Vagina (tissue), 2 donors: Measurements from ENCODE around the gene BICC1. TPM values are rescaled to one million over a fixed set of nuclear protein-coding genes. Genes with fewer than 3 reads are reported as not detected.

Experiments
- DNase-seq, 2 donors: peaks; one replicate each; pipeline ENCODE4 v3.0.0-alpha.2; 2017; ENCODE audit errors: extremely low spot score in 2 of 2
- H3K27ac ChIP-seq: fragments of 200-600 bp; sonication (generic); one replicate; pipeline ENCODE4 v1.5.1; 2019
- H3K27me3 ChIP-seq: fragments of 200-600 bp; sonication (generic); one replicate; pipeline ENCODE4 v1.5.1; 2019
- H3K36me3 ChIP-seq, 2 donors: fragments of 200-600 bp; sonication (generic); one replicate each; pipeline ENCODE4 v1.5.1; 2017 to 2019
- H3K4me1 ChIP-seq: fragments of 200-600 bp; sonication (generic); one replicate; pipeline ENCODE4 v1.5.1; 2019
- H3K4me3 ChIP-seq, 2 donors: fragments of 200-600 bp; sonication (generic); 1 replicate in 1 of 2; 2 replicates in 1 of 2; pipeline ENCODE4 v1.5.1; 2016 to 2019
- H3K9me3 ChIP-seq: fragments of 200-600 bp; sonication (generic); one replicate; pipeline ENCODE4 v1.5.1; 2019
- POLR2A ChIP-seq, 2 donors: fragments of 450-650 bp; IDR thresholded peaks; one replicate each; pipeline ENCODE4 v1.6.1; 2017; ENCODE audit warnings: antibody characterized with exemption in 2 of 2, mild to moderate bottlenecking in 2 of 2, moderate library complexity in 2 of 2
- POLR2AphosphoS5 ChIP-seq, 2 donors: sonication (generic); formaldehyde crosslinking; IDR thresholded peaks; one replicate each; pipeline ENCODE4 v1.9.0; 2017; ENCODE audit warnings: antibody characterized with exemption in 2 of 2, mild to moderate bottlenecking in 2 of 2, low read depth in 1 of 2; ENCODE audit not compliant: insufficient read depth in 1 of 2
- intact Hi-C: fragments of 100-400 bp; cut with DNase I; formaldehyde crosslinking; loops from one replicate; pipeline ENCODE4 v1.15.1; 2023
- total RNA-seq: library from RNA; depleted of rRNA; stranded (reverse); fragments of >200 nt; gene quantifications from one replicate; pipeline ENCODE4 v1.2.3, GENCODE V29; 2016
- TF ChIP-seq, protein P1 (sequence below), 3 experiments: fragments of 450-650 bp in 2 of 3; fragments of 200-600 bp in 1 of 3; sonication (generic) in 1 of 3; IDR thresholded peaks; one replicate each; pipeline ENCODE4 v1.5.1; 2017 to 2019; ENCODE audit warnings: antibody characterized with exemption in 3 of 3, mild to moderate bottlenecking in 2 of 3, moderate library complexity in 2 of 3

BICC1 gene
- total RNA-seq, 1 donor from 2014 or later = 15.2 TPM

DNA sequence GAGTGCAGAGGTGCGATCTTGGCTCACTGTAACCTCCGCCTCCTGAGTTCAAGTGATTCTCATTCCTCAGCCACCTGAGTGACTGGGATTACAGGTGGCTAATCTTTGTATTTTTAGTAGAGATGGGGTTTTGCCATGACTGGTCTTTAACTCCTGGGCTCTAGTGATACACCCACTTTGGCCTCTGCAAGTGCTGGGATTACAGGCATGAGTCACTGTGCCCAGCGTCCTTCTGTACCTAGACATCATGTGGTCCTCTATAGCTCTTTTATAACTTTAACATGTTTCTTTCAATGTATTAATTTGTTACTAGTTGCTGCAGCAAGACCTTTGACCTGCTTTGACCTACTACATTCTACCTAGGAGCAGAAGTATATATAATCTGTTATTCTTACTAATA is 38.7 kb upstream of the BICC1 start:
- TF ChIP-seq POLR2AphosphoS5 (IDR thresholded peaks at IDR 0.05; ENCODE audit: insufficient read depth in 1 of 2, low read depth in 1 of 2) = no peak
- TF ChIP-seq, protein P1, sequence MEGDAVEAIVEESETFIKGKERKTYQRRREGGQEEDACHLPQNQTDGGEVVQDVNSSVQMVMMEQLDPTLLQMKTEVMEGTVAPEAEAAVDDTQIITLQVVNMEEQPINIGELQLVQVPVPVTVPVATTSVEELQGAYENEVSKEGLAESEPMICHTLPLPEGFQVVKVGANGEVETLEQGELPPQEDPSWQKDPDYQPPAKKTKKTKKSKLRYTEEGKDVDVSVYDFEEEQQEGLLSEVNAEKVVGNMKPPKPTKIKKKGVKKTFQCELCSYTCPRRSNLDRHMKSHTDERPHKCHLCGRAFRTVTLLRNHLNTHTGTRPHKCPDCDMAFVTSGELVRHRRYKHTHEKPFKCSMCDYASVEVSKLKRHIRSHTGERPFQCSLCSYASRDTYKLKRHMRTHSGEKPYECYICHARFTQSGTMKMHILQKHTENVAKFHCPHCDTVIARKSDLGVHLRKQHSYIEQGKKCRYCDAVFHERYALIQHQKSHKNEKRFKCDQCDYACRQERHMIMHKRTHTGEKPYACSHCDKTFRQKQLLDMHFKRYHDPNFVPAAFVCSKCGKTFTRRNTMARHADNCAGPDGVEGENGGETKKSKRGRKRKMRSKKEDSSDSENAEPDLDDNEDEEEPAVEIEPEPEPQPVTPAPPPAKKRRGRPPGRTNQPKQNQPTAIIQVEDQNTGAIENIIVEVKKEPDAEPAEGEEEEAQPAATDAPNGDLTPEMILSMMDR (IDR thresholded peaks at IDR 0.05) = no peak
- TF ChIP-seq POLR2A (IDR thresholded peaks at IDR 0.05) = no peak
- intact Hi-C loops = no loop called here
- DNase-seq = no peak
- H3K27ac ChIP-seq = no peak overlapping the region
- no peak overlapping the region for H3K4me3 ChIP-seq
- H3K4me1 ChIP-seq = no peaks in the 10 kb centered on the region
- no peaks in the 10 kb centered on the region for H3K27me3 ChIP-seq
- H3K36me3 ChIP-seq = no peaks in the 10 kb centered on the region
- H3K9me3 ChIP-seq = no peaks in the 10 kb centered on the region

GRCh38 chr10:58475322-58476277 is 37.1 kb upstream of the BICC1 start:
- intact Hi-C loops = no loop called here
- Histone ChIP-seq H3K27ac (no peak overlapping the region), H3K27me3 (no peaks in the 10 kb centered on the region), H3K9me3 (no peaks in the 10 kb centered on the region), H3K4me3 (no peak overlapping the region), H3K36me3 (no peaks in the 10 kb centered on the region), H3K4me1 (no peaks in the 10 kb centered on the region)
- TF ChIP-seq POLR2AphosphoS5 (IDR thresholded peaks at IDR 0.05; ENCODE audit: insufficient read depth in 1 of 2, low read depth in 1 of 2) (no peak), POLR2A (IDR thresholded peaks at IDR 0.05) (no peak)
- TF ChIP-seq, protein P1 (IDR thresholded peaks at IDR 0.05) = no peak
- DNase-seq = no peak

GRCh38 chr10:58477122-58477521 is 35.5 kb upstream of the BICC1 start:
- DNase-seq = no peak
- Histone ChIP-seq H3K4me3 (no peak overlapping the region), H3K27ac (no peak overlapping the region), H3K9me3 (no peaks in the 10 kb centered on the region), H3K36me3 (no peaks in the 10 kb centered on the region), H3K27me3 (no peaks in the 10 kb centered on the region), H3K4me1 (no peaks in the 10 kb centered on the region)
- TF ChIP-seq, protein P1 (IDR thresholded peaks at IDR 0.05) = no peak
- TF ChIP-seq POLR2AphosphoS5 (IDR thresholded peaks at IDR 0.05; ENCODE audit: insufficient read depth in 1 of 2, low read depth in 1 of 2) (no peak), POLR2A (IDR thresholded peaks at IDR 0.05) (no peak)
- intact Hi-C loops = no loop called here

- no peak overlapping the region for H3K4me3 ChIP-seq
- TF ChIP-seq, protein P1 (IDR thresholded peaks at IDR 0.05) = no peak
- TF ChIP-seq POLR2A (IDR thresholded peaks at IDR 0.05) = no peak
- TF ChIP-seq POLR2AphosphoS5 (IDR thresholded peaks at IDR 0.05; ENCODE audit: insufficient read depth in 1 of 2, low read depth in 1 of 2) = no peak
- H3K36me3 ChIP-seq = no peaks in the 10 kb centered on the region
- H3K27ac ChIP-seq = no peak overlapping the region
- intact Hi-C loops = no loop called here
- no peaks in the 10 kb centered on the region for H3K9me3 ChIP-seq
- DNase-seq = no peak
- no peaks in the 10 kb centered on the region for H3K27me3 ChIP-seq
- H3K4me1 ChIP-seq = no peaks in the 10 kb centered on the region
Measured at GRCh38 chr10:58477902-58478301, 34.8 kb upstream of the BICC1 start.

GRCh38 chr10:58479045-58479444 is 33.6 kb upstream of the BICC1 start:
- DNase-seq = no peak
- H3K9me3 ChIP-seq = no peaks in the 10 kb centered on the region
- H3K27me3 ChIP-seq = no peaks in the 10 kb centered on the region
- no peaks in the 10 kb centered on the region for H3K36me3 ChIP-seq
- TF ChIP-seq POLR2A (IDR thresholded peaks at IDR 0.05) = no peak
- TF ChIP-seq POLR2AphosphoS5 (IDR thresholded peaks at IDR 0.05; ENCODE audit: insufficient read depth in 1 of 2, low read depth in 1 of 2) = no peak
- TF ChIP-seq, protein P1 (IDR thresholded peaks at IDR 0.05) = no peak
- no peak overlapping the region for H3K4me3 ChIP-seq
- H3K27ac ChIP-seq = no peak overlapping the region
- intact Hi-C loops = no loop called here
- no peaks in the 10 kb centered on the region for H3K4me1 ChIP-seq
